Activated CD8-positive, alpha-beta memory T cell treated with anti-CD3 and anti-CD28 coated beads for 48 hours (primary cell): Measurements from ENCODE around the gene CASTOR2.
"Not testable (repeated sequence)": the region's sequence is repeated elsewhere in the genome, so short reads cannot be mapped to it uniquely, and the experiment has no call there.

ENCODE experiments used
- DNase-seq, 3 experiments: peaks; one replicate each; pipeline ENCODE4 v3.0.0-alpha.2; 2020; ENCODE audit warnings: low read depth in 2 of 3, low spot score in 2 of 3

CASTOR2 gene

GRCh38 chr7:75049817-75050216, 85.3 kb downstream of the CASTOR2 start:
- DNase-seq: no peak

GRCh38 chr7:75050501-75050900, 86.0 kb downstream of the CASTOR2 start:
- DNase-seq: no peak

GRCh38 chr7:75054744-75055143, 90.2 kb downstream of the CASTOR2 start:
- no peak for DNase-seq

- no peak for DNase-seq
These were observed 90.7 kb downstream of the CASTOR2 start for GRCh38 chr7:75055155-75055554.

GRCh38 chr7:75055830-75056772, 91.6 kb downstream of the CASTOR2 start:
- no peak for DNase-seq

- DNase-seq: no peak
These were observed 93.9 kb downstream of the CASTOR2 start for GRCh38 chr7:75058406-75058805.

DNA sequence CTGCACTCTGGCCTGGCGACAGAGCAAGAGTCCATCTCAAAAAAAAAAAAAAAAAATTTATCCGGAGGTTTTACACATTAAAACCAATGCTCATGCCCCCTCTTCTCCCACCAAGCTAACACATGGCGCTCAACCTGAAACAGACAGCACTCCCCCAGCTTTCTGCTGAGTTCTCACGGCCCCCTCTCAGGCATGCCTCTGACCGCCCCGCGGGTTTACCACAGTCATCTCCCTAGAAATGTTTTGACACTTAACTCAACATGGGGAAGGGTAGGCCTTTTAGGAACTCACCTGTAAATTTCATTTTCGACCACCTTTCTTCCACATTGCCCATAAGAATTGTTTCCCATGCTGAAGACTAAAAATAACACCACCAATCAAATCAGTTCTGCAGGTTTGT, 99.8 kb downstream of the CASTOR2 start:
- DNase-seq: no peak

GRCh38 chr7:75064801-75065200, 100.3 kb downstream of the CASTOR2 start:
- DNase-seq: no peak

- DNase-seq: no peak
These were observed 102.0 kb downstream of the CASTOR2 start for GRCh38 chr7:75066521-75066920.

GRCh38 chr7:75072981-75073283, 108.4 kb downstream of the CASTOR2 start:
- no peak for DNase-seq

GRCh38 chr7:75074262-75074641, 109.7 kb downstream of the CASTOR2 start:
- DNase-seq: not testable (repeated sequence)
